Effector memory CD8-positive, alpha-beta T cell (primary cell): ENCODE measurements around the gene AGMO.

ENCODE experiments used
- ATAC-seq: fragments of 150-1000 bp; cut with Tn5 transposase; replicated peaks from 2 replicates; pipeline ENCODE4 v1.10.0; 2021; ENCODE audit warnings: mild to moderate bottlenecking, moderate library complexity
- DNase-seq, 3 experiments: peaks; one replicate each; pipeline ENCODE4 v3.0.0; 2021
- H3K27ac Mint-ChIP-seq, 2 donors: one replicate each; pipeline ENCODE4 v1.8.0; 2022; ENCODE audit warnings: mild to moderate bottlenecking in 2 of 2, mixed read lengths in 2 of 2, moderate library complexity in 2 of 2
- H3K27me3 Mint-ChIP-seq, 2 donors: one replicate each; pipeline ENCODE4 v1.8.0; 2022; ENCODE audit warnings: mixed read lengths in 2 of 2
- H3K36me3 Mint-ChIP-seq: one replicate; pipeline ENCODE4 v1.8.0; 2022; ENCODE audit warnings: mild to moderate bottlenecking, moderate library complexity, mixed read lengths; ENCODE audit not compliant: insufficient read depth
- H3K4me1 Mint-ChIP-seq, 2 donors: one replicate each; pipeline ENCODE4 v1.8.0; 2022; ENCODE audit warnings: low read depth in 2 of 2, mixed read lengths in 2 of 2
- H3K4me3 Mint-ChIP-seq, 2 donors: one replicate each; pipeline ENCODE4 v1.8.0; 2022; ENCODE audit warnings: mild to moderate bottlenecking in 2 of 2, mixed read lengths in 2 of 2, moderate library complexity in 2 of 2
- H3K9me3 Mint-ChIP-seq, 2 donors: one replicate each; pipeline ENCODE4 v1.8.0; 2022; ENCODE audit warnings: mixed read lengths in 2 of 2

Gene AGMO

GRCh38 chr7:15370441-15370840 is 191.4 kb downstream of the AGMO start:
- Mint-ChIP-seq H3K36me3 (no peaks in the 10 kb centered on the region), H3K9me3 (peaks cover 0 to 11% of the 10 kb centered on the region in 2 donors), H3K4me1 (no peaks in the 10 kb centered on the region), H3K27ac (no peak overlapping the region), H3K4me3 (no peak overlapping the region), H3K27me3 (no peaks in the 10 kb centered on the region)
- DNase-seq (no peak), ATAC-seq (no peak)

GRCh38 chr7:15368653-15369052 is 193.2 kb downstream of the AGMO start:
- ATAC-seq: no peak
- Mint-ChIP-seq H3K4me1 (no peaks in the 10 kb centered on the region), H3K27ac (no peak overlapping the region), H3K27me3 (no peaks in the 10 kb centered on the region), H3K36me3 (no peaks in the 10 kb centered on the region), H3K4me3 (no peak overlapping the region), H3K9me3 (peaks cover 0 to 10% of the 10 kb centered on the region in 2 donors)
- no peak for DNase-seq

GRCh38 chr7:15367897-15368296 is 193.9 kb downstream of the AGMO start:
- Mint-ChIP-seq H3K36me3 (no peaks in the 10 kb centered on the region), H3K9me3 (peaks cover 0 to 10% of the 10 kb centered on the region in 2 donors), H3K27ac (no peak overlapping the region), H3K4me1 (no peaks in the 10 kb centered on the region), H3K4me3 (no peak overlapping the region), H3K27me3 (no peaks in the 10 kb centered on the region)
- no peak for ATAC-seq
- DNase-seq: no peak

GRCh38 chr7:15358112-15358511 is 203.7 kb downstream of the AGMO start:
- Mint-ChIP-seq H3K9me3 (no peaks in the 10 kb centered on the region), H3K36me3 (peaks cover 3% of the 10 kb centered on the region), H3K27me3 (no peaks in the 10 kb centered on the region), H3K4me3 (no peak overlapping the region), H3K4me1 (no peaks in the 10 kb centered on the region), H3K27ac (no peak overlapping the region)
- ATAC-seq: no peak
- no peak for DNase-seq

GRCh38 chr7:15352421-15353206 is 209.2 kb downstream of the AGMO start:
- ATAC-seq (no peak), DNase-seq (no peak)
- no peak overlapping the region for H3K27ac Mint-ChIP-seq
- H3K4me1 Mint-ChIP-seq: no peaks in the 10 kb centered on the region
- H3K36me3 Mint-ChIP-seq: peaks cover 3% of the 10 kb centered on the region
- no peak overlapping the region for H3K4me3 Mint-ChIP-seq
- peaks cover 0 to 3% of the 10 kb centered on the region in 2 donors for H3K9me3 Mint-ChIP-seq
- H3K27me3 Mint-ChIP-seq: no peaks in the 10 kb centered on the region

GRCh38 chr7:15345216-15345615 is 216.6 kb downstream of the AGMO start:
- ATAC-seq (no peak), DNase-seq (no peak)
- Mint-ChIP-seq H3K4me1 (no peaks in the 10 kb centered on the region), H3K27me3 (no peaks in the 10 kb centered on the region), H3K4me3 (no peak overlapping the region), H3K36me3 (no peaks in the 10 kb centered on the region), H3K27ac (no peak overlapping the region), H3K9me3 (peaks cover 3 to 8% of the 10 kb centered on the region in 2 donors)

GRCh38 chr7:15341817-15342216 is 220.0 kb downstream of the AGMO start:
- ATAC-seq: no peak
- no peak overlapping the region for H3K27ac Mint-ChIP-seq
- H3K27me3 Mint-ChIP-seq: no peaks in the 10 kb centered on the region
- H3K4me1 Mint-ChIP-seq: no peaks in the 10 kb centered on the region
- no peak for DNase-seq
- no peak overlapping the region for H3K4me3 Mint-ChIP-seq
- H3K9me3 Mint-ChIP-seq: peaks cover 5 to 8% of the 10 kb centered on the region in 2 donors
- no peaks in the 10 kb centered on the region for H3K36me3 Mint-ChIP-seq

GRCh38 chr7:15336146-15336545 is 225.7 kb downstream of the AGMO start:
- no peaks in the 10 kb centered on the region for H3K36me3 Mint-ChIP-seq
- no peak for DNase-seq
- ATAC-seq: no peak

GRCh38 chr7:15335390-15335789 is 226.4 kb downstream of the AGMO start:
- H3K9me3 Mint-ChIP-seq: peaks cover 0 to 5% of the 10 kb centered on the region in 2 donors
- H3K36me3 Mint-ChIP-seq: no peaks in the 10 kb centered on the region
- no peak for ATAC-seq
- no peak for DNase-seq
- no peaks in the 10 kb centered on the region for H3K4me1 Mint-ChIP-seq
- no peaks in the 10 kb centered on the region for H3K27me3 Mint-ChIP-seq
- no peak overlapping the region for H3K27ac Mint-ChIP-seq
- H3K4me3 Mint-ChIP-seq: no peak overlapping the region

More at GRCh38 chr7:15336146-15336545, 225.7 kb downstream of the AGMO start:
- Mint-ChIP-seq H3K9me3 (peaks cover under 1 to 2% of the 10 kb centered on the region in 2 donors), H3K27ac (no peak overlapping the region), H3K27me3 (no peaks in the 10 kb centered on the region), H3K4me1 (no peaks in the 10 kb centered on the region), H3K4me3 (no peak overlapping the region)

- Mint-ChIP-seq H3K4me1 (no peaks in the 10 kb centered on the region), H3K9me3 (peaks cover 0 to 5% of the 10 kb centered on the region in 2 donors), H3K27me3 (no peaks in the 10 kb centered on the region), H3K27ac (no peak overlapping the region), H3K36me3 (no peaks in the 10 kb centered on the region), H3K4me3 (no peak overlapping the region)
- DNase-seq (no peak), ATAC-seq (no peak)
Observed at GRCh38 chr7:15334536-15335263, 227.1 kb downstream of the AGMO start.

- H3K9me3 Mint-ChIP-seq: peaks cover 0 to 3% of the 10 kb centered on the region in 2 donors
- no peak overlapping the region for H3K4me3 Mint-ChIP-seq
- no peak for ATAC-seq
- no peak overlapping the region for H3K27ac Mint-ChIP-seq
- H3K4me1 Mint-ChIP-seq: no peaks in the 10 kb centered on the region
- no peak for DNase-seq
- H3K36me3 Mint-ChIP-seq: no peaks in the 10 kb centered on the region
- no peaks in the 10 kb centered on the region for H3K27me3 Mint-ChIP-seq
Observed at GRCh38 chr7:15332956-15333355, 228.9 kb downstream of the AGMO start.

- Mint-ChIP-seq H3K27me3 (no peaks in the 10 kb centered on the region), H3K4me1 (no peaks in the 10 kb centered on the region), H3K4me3 (no peak overlapping the region), H3K9me3 (peaks cover 0 to 5% of the 10 kb centered on the region in 2 donors), H3K36me3 (no peaks in the 10 kb centered on the region), H3K27ac (no peak overlapping the region)
- no peak for ATAC-seq
- DNase-seq: no peak
Observed at GRCh38 chr7:15330943-15331342, 230.9 kb downstream of the AGMO start.

GRCh38 chr7:15327001-15327400 is 234.8 kb downstream of the AGMO start:
- H3K9me3 Mint-ChIP-seq: peaks cover 0 to 5% of the 10 kb centered on the region in 2 donors
- H3K36me3 Mint-ChIP-seq: no peaks in the 10 kb centered on the region
- no peaks in the 10 kb centered on the region for H3K4me1 Mint-ChIP-seq
- H3K4me3 Mint-ChIP-seq: no peak overlapping the region
- ATAC-seq (no peak), DNase-seq (no peak)
- no peak overlapping the region for H3K27ac Mint-ChIP-seq
- no peaks in the 10 kb centered on the region for H3K27me3 Mint-ChIP-seq

GRCh38 chr7:15326044-15326644 is 235.7 kb downstream of the AGMO start:
- DNase-seq (no peak), ATAC-seq (no peak)
- Mint-ChIP-seq H3K9me3 (peaks cover 0 to 5% of the 10 kb centered on the region in 2 donors), H3K4me1 (no peaks in the 10 kb centered on the region), H3K27me3 (no peaks in the 10 kb centered on the region), H3K27ac (no peak overlapping the region), H3K4me3 (no peak overlapping the region), H3K36me3 (no peaks in the 10 kb centered on the region)
